ENCODE results near the gene RETREG2.

GRCh38 chr2:219149667-219150066, 28.4 kb upstream of the RETREG2 start:
- TF ChIP-seq POLR2AphosphoS5 (IDR thresholded peaks at IDR 0.05), result no peak
- TF ChIP-seq POLR2A (IDR thresholded peaks at IDR 0.05), result no peak
- TF ChIP-seq CTCF (IDR thresholded peaks at IDR 0.05), result no peak
